Heart left ventricle (tissue), 16 donors: ENCODE data around the gene SOD3. TPM values are rescaled to one million over a fixed set of nuclear protein-coding genes. Genes with fewer than 3 reads are reported as not detected.
A peak's percentile ranks its signal among the peaks of the same experiment; 100 is the strongest.

Experiments used
- ATAC-seq, 4 donors: fragments of 200-7000 bp; cut with Tn5 transposase; one replicate each; pipeline ENCODE4 v1.9.1; 2020 to 2022; ENCODE audit warnings: moderate library complexity in 4 of 4, mild to moderate bottlenecking in 3 of 4, moderate number of reproducible peaks in 1 of 4
- DNase-seq, 5 donors: peaks; one replicate each; pipeline ENCODE4 v3.0.0-alpha.2; 2020
- H3K27ac ChIP-seq, 12 donors: fragments of 200-600 bp; sonication (generic) in 4 of 12; one replicate each; pipeline versions ENCODE4 v1.5.0 to v1.8.0; 2016 to 2022; ENCODE audit warnings: mild to moderate bottlenecking in 2 of 12
- H3K27me3 ChIP-seq, 9 donors: fragments of 200-600 bp; sonication (generic) in 2 of 9; one replicate each; pipeline versions ENCODE4 v1.5.1 to v1.8.0; 2016 to 2022; ENCODE audit warnings: mild to moderate bottlenecking in 3 of 9
- H3K36me3 ChIP-seq, 9 donors: fragments of 200-600 bp; sonication (generic) in 2 of 9; one replicate each; pipeline versions ENCODE4 v1.5.0 to v1.8.0; 2018 to 2022; ENCODE audit warnings: mild to moderate bottlenecking in 2 of 9
- H3K4me1 ChIP-seq, 12 donors: fragments of 200-600 bp; sonication (generic) in 4 of 12; one replicate each; pipeline versions ENCODE4 v1.5.0 to v1.8.0; 2016 to 2022; ENCODE audit warnings: mild to moderate bottlenecking in 3 of 12
- H3K4me3 ChIP-seq, 12 donors: fragments of 200-600 bp; sonication (generic) in 4 of 12; one replicate each; pipeline versions ENCODE4 v1.5.0 to v1.8.0; 2017 to 2022; ENCODE audit warnings: mild to moderate bottlenecking in 9 of 12, moderate library complexity in 4 of 12
- H3K9me3 ChIP-seq, 12 donors: fragments of 200-600 bp; sonication (generic) in 4 of 12; one replicate each; pipeline versions ENCODE4 v1.5.0 to v1.8.0; 2016 to 2022; ENCODE audit warnings: mild to moderate bottlenecking in 1 of 12
- CTCF ChIP-seq, 12 donors: fragments of 200-600 bp; sonication (generic) in 4 of 12; IDR thresholded peaks; one replicate each; pipeline versions ENCODE4 v1.5.0 to v1.8.0; 2018 to 2022; ENCODE audit warnings: antibody characterized with exemption in 12 of 12, mild to moderate bottlenecking in 5 of 12
- POLR2A ChIP-seq, 2 donors: fragments of 450-650 bp; IDR thresholded peaks; one replicate each; pipeline ENCODE4 v1.6.1; 2017; ENCODE audit warnings: antibody characterized with exemption in 2 of 2, mild to moderate bottlenecking in 2 of 2, moderate library complexity in 2 of 2
- WGBS, 4 donors: extraction: QIAGEN DNeasy Blood & Tissue Kit in 2 of 4; methylation state at CpG; one replicate each; pipeline versions ENCODE4 v1.1.5 to v1.1.7; 2013 to 2018; 5-methylcytosine and 5-hydroxymethylcytosine counted together
- intact Hi-C, 10 donors: fragments of 100-400 bp; cut with DNase I; formaldehyde crosslinking; loops; one replicate each; pipeline versions ENCODE4 v1.11.1 to v1.14.2; 2022
- polyA plus RNA-seq, 2 donors: library from polyadenylated mRNA; stranded (reverse); fragments of 200-250 nt; gene quantifications; one replicate each; pipeline ENCODE4 v1.2.3, GENCODE V29; 2013
- total RNA-seq, 9 donors: library from RNA; depleted of rRNA in 2 of 9; stranded (reverse); fragments of >200 nt in 2 of 9; fragmentation: NEBNext Ultra II Directional in 3 of 9; extraction: Animal tissue kit (Norgen Biotek cat#: 25700) in 3 of 9; gene quantifications; one replicate each; pipeline versions ENCODE4 v1.1.0 to v1.2.4, GENCODE V29; 2016 to 2023
- donor health status: ischemic (EF 13 %, LVEDD 7.1; RV severe dilation, severe dysfunction).
- donor health status: healthy with polysubstance abuse.
- donor health status: DM: no; HTN: yes; CAD: no.
- donor health status: DM: no; HTN: no; CAD: no.
- donor health status: ischemic (EF 25% LVEDD 6.9; RV normal size, moderate dysfunction).
- donor health status: ischemic (EF 25% LVEDD 5.7; RV mildly dilated, moderate dysfunction).
- donor health status: healthy.
- donor health status: DM: yes; HTN: yes; CAD: no.
- donor health status: ischemic (EF 35%, LVEDD 5.7; RV mildly dilated, moderate dysfunction).
- donor health status: nonischemic (EF 11% LVEDD 7.7; RV severe dilation, severe dysfunction).
- donor health status: DM: yes; HTN: yes; CAD: no.
- donor health status: PGD.
- donor health status: ischemic (EF 29% LVEDD 5.4; RV normal size, mild dysfunction).
- donor health status: nonischemic (EF 23%, LVEDD 6.1; RV moderate dilation, normal function).

The SOD3 gene
- total and polyA plus RNA-seq, 11 donors = 11.7 to 110 (median 37.6) TPM

- Histone ChIP-seq H3K36me3 (no peaks in the 10 kb centered on the region), H3K9me3 (no peaks in the 10 kb centered on the region), H3K27me3 (peaks cover 0 to 8% (median 3%) of the 10 kb centered on the region in 9 donors), H3K27ac (peak overlapping the region; percentile 53 to 92 (median 82)), H3K4me3 (peak overlapping the region in 9 of 12 donors; percentile 43 to 60 (median 49)), H3K4me1 (peaks cover 0 to 28% (median 11%) of the 10 kb centered on the region in 12 donors)
- TF ChIP-seq CTCF (IDR thresholded peaks at IDR 0.05) (no peak), POLR2A (IDR thresholded peaks at IDR 0.05) (no peak)
- WGBS, 4 donors = 41 to 51% (median 43%) methylated on average over 10 of the region's 10 CpGs
- peak; percentile 10 to 37 (median 23) for ATAC-seq
- intact Hi-C loops = loop anchor here in 4 of 10 donors (5.0 to 10.0 kb wide), 2 partner anchors 210 to 307 kb away; partner anchors contain the start of gene DHX15 (in 3 of the 4)
- peak in 3 of 5 donors; percentile 41 to 64 (median 44) for DNase-seq
Measured at GRCh38 chr4:24794480-24794879, 893 bp upstream of the SOD3 start.

- ATAC-seq (peak; percentile 2 to 26 (median 16)), DNase-seq (no peak)
- Histone ChIP-seq H3K27me3 (peaks cover 0 to 21% (median 6%) of the 10 kb centered on the region in 9 donors), H3K9me3 (no peaks in the 10 kb centered on the region), H3K36me3 (no peaks in the 10 kb centered on the region), H3K4me1 (peaks cover 0 to 41% (median 18%) of the 10 kb centered on the region in 12 donors), H3K27ac (peak overlapping the region; percentile 53 to 92 (median 82)), H3K4me3 (peak overlapping the region in 11 of 12 donors; percentile 1 to 60 (median 45))
- TF ChIP-seq POLR2A (IDR thresholded peaks at IDR 0.05) (no peak), CTCF (IDR thresholded peaks at IDR 0.05) (no peak)
- intact Hi-C loops = loop anchor here in 3 of 10 donors (5.0 to 10.0 kb wide), 2 partner anchors 116 to 211 kb away; partner anchors contain the start of genes DHX15 (in 3 of the 3) and CCDC149 (in 1 of the 3)
- WGBS, 4 donors = 27 to 50% (median 39%) methylated on average over 9 of the region's 9 CpGs
Measured at GRCh38 chr4:24795666-24796381, 451 bp downstream of the SOD3 start.

- intact Hi-C loops = loop anchor here in 3 of 10 donors (5.0 to 10.0 kb wide), 2 partner anchors 116 to 212 kb away; partner anchors contain the start of genes DHX15 (in 3 of the 3) and CCDC149 (in 1 of the 3)
- ATAC-seq = no peak
- H3K27ac ChIP-seq = peak overlapping the region in 4 of 12 donors; percentile 82 to 90 (median 84)
- H3K4me1 ChIP-seq = peaks cover 0 to 49% (median 25%) of the 10 kb centered on the region in 12 donors
- H3K27me3 ChIP-seq = peaks cover 0 to 21% (median 6%) of the 10 kb centered on the region in 9 donors
- TF ChIP-seq CTCF (IDR thresholded peaks at IDR 0.05) = no peak
- TF ChIP-seq POLR2A (IDR thresholded peaks at IDR 0.05) = no peak
- no peaks in the 10 kb centered on the region for H3K36me3 ChIP-seq
- H3K4me3 ChIP-seq = peak overlapping the region in 2 of 12 donors; percentile 57 to 60
- no peaks in the 10 kb centered on the region for H3K9me3 ChIP-seq
- DNase-seq = no peak
Measured at GRCh38 chr4:24796620-24797019, 1.2 kb downstream of the SOD3 start.

- no peaks in the 10 kb centered on the region for H3K36me3 ChIP-seq
- peaks cover 0 to 21% (median 6%) of the 10 kb centered on the region in 9 donors for H3K27me3 ChIP-seq
- no peak overlapping the region for H3K27ac ChIP-seq
- no peak overlapping the region for H3K4me3 ChIP-seq
- TF ChIP-seq POLR2A (IDR thresholded peaks at IDR 0.05) = no peak
- TF ChIP-seq CTCF (IDR thresholded peaks at IDR 0.05) = no peak
- intact Hi-C loops = loop anchor here in 3 of 10 donors (5.0 to 10.0 kb wide), 2 partner anchors 114 to 213 kb away; partner anchors contain the start of genes DHX15 (in 3 of the 3) and CCDC149 (in 1 of the 3)
- DNase-seq (no peak), ATAC-seq (no peak)
- H3K9me3 ChIP-seq = no peaks in the 10 kb centered on the region
- H3K4me1 ChIP-seq = peaks cover 0 to 53% (median 30%) of the 10 kb centered on the region in 12 donors
- 70 to 76% (median 73%) methylated on average over 5 of the region's 5 CpGs for WGBS, 4 donors
Measured at GRCh38 chr4:24798036-24798610, 2.8 kb downstream of the SOD3 start.
